Measurements from ENCODE around the gene PCNT.

- no peak for TF ChIP-seq POLR2A (IDR thresholded peaks at IDR 0.05)
- TF ChIP-seq, protein P1, sequence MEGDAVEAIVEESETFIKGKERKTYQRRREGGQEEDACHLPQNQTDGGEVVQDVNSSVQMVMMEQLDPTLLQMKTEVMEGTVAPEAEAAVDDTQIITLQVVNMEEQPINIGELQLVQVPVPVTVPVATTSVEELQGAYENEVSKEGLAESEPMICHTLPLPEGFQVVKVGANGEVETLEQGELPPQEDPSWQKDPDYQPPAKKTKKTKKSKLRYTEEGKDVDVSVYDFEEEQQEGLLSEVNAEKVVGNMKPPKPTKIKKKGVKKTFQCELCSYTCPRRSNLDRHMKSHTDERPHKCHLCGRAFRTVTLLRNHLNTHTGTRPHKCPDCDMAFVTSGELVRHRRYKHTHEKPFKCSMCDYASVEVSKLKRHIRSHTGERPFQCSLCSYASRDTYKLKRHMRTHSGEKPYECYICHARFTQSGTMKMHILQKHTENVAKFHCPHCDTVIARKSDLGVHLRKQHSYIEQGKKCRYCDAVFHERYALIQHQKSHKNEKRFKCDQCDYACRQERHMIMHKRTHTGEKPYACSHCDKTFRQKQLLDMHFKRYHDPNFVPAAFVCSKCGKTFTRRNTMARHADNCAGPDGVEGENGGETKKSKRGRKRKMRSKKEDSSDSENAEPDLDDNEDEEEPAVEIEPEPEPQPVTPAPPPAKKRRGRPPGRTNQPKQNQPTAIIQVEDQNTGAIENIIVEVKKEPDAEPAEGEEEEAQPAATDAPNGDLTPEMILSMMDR (IDR thresholded peaks at IDR 0.05) = no peak
- TF ChIP-seq POLR2AphosphoS5 (IDR thresholded peaks at IDR 0.05) = no peak
Measured at GRCh38 chr21:46426313-46427046, 102.5 kb downstream of the PCNT start.

All from breast epithelium (tissue), 3 donors.